ENCODE results near the gene CMTM4.

- TF ChIP-seq POLR2A (IDR thresholded peaks at IDR 0.05; ENCODE audit: low read length) (no peak), GATA1 (IDR thresholded peaks at IDR 0.05; ENCODE audit: low read depth, low read length) (no peak)
Measured at GRCh38 chr16:66622863-66623262, 73.7 kb downstream of the CMTM4 start.

Measured in erythroblast (primary cell).